Kidney (tissue), 14 donors: ENCODE results near the gene ABLIM2. TPM values are rescaled to one million over a fixed set of nuclear protein-coding genes. Genes with fewer than 3 reads are reported as not detected.

Experiments used
- DNase-seq, 5 donors: peaks; one replicate each; pipeline ENCODE4 v3.0.0-alpha.2; 2013 to 2020
- FAIRE-seq: peaks from 2 replicates; lab custom pipeline; 2012; peaks lifted over from hg19 to GRCh38; lab: Jason Lieb, UNC
- H3K27ac ChIP-seq, 2 donors: one replicate each; pipeline ENCODE4 v1.7.0; 2013; ENCODE audit warnings: low read depth in 2 of 2, low read length in 2 of 2, inconsistent platforms in 1 of 2
- H3K27me3 ChIP-seq: one replicate; pipeline ENCODE4 v1.7.1; 2013; ENCODE audit warnings: low read length, inconsistent platforms; ENCODE audit not compliant: control insufficient read depth, insufficient read depth
- H3K36me3 ChIP-seq, 3 donors: one replicate each; pipeline versions ENCODE4 v1.7.0 to v1.7.1; 2013; ENCODE audit warnings: low read length in 3 of 3, control low read depth in 1 of 3, inconsistent platforms in 1 of 3; ENCODE audit not compliant: insufficient read depth in 3 of 3, control insufficient read depth in 2 of 3
- H3K4me1 ChIP-seq, 3 donors: one replicate each; pipeline versions ENCODE4 v1.7.0 to v1.7.1; 2013; ENCODE audit warnings: low read length in 3 of 3, inconsistent platforms in 1 of 3, low read depth in 1 of 3; ENCODE audit not compliant: control insufficient read depth in 2 of 3, insufficient read depth in 2 of 3
- H3K4me3 ChIP-seq, 3 donors: one replicate each; pipeline versions ENCODE4 v1.7.0 to v1.8.1; 2013; ENCODE audit warnings: low read length in 3 of 3, control low read depth in 1 of 3, inconsistent platforms in 1 of 3
- H3K9ac ChIP-seq, 3 donors: one replicate each; pipeline versions ENCODE4 v1.7.0 to v1.7.1; 2013; ENCODE audit warnings: low read length in 3 of 3, control low read depth in 1 of 3, inconsistent platforms in 1 of 3
- H3K9me3 ChIP-seq, 3 donors: one replicate each; pipeline versions ENCODE4 v1.7.0 to v1.7.1; 2013; ENCODE audit warnings: low read length in 3 of 3, control low read depth in 1 of 3, inconsistent platforms in 1 of 3; ENCODE audit not compliant: control insufficient read depth in 2 of 3, insufficient read depth in 1 of 3
- intact Hi-C: fragments of 100-400 bp; cut with DNase I; formaldehyde crosslinking; loops from one replicate; pipeline ENCODE4 v1.11.1; 2022
- polyA plus RNA-seq: library from polyadenylated mRNA; stranded (reverse); fragments of 350-450 nt; fragmentation: Illumina TruSeq; extraction: RNeasy Lipid Tissue Mini Kit (QIAGEN cat#74804); gene quantifications from one replicate; pipeline ENCODE4 v1.2.3, GENCODE V29; 2014; ENCODE audit warnings: low read depth, low replicate concordance; ENCODE audit not compliant: insufficient read depth
- total RNA-seq: library from RNA; stranded (reverse); fragmentation: NEBNext Ultra II Directional; extraction: Animal tissue kit (Norgen Biotek cat#: 25700); gene quantifications from one replicate; pipeline ENCODE4 v1.2.1, GENCODE V29; 2021
- TF ChIP-seq, protein P1 (sequence below): IDR thresholded peaks from 3 replicates; pipeline ENCODE4 v1.5.1; 2012; ENCODE audit warnings: mild to moderate bottlenecking, moderate library complexity, borderline replicate concordance; ENCODE audit not compliant: insufficient read depth; ENCODE audit errors: extremely low read depth
- donor health status: control.
- donor health status: control.
- donor health status: control.
- donor health status: control.
- donor health status: control.
- donor health status: DM: yes; HTN: yes; CAD: no.
- donor health status: Normal renal cell carcinoma (clear cell type).

The ABLIM2 gene
- total and polyA plus RNA-seq, 2 donors from 2014 or later: 9.5 to 23.3 TPM

DNA sequence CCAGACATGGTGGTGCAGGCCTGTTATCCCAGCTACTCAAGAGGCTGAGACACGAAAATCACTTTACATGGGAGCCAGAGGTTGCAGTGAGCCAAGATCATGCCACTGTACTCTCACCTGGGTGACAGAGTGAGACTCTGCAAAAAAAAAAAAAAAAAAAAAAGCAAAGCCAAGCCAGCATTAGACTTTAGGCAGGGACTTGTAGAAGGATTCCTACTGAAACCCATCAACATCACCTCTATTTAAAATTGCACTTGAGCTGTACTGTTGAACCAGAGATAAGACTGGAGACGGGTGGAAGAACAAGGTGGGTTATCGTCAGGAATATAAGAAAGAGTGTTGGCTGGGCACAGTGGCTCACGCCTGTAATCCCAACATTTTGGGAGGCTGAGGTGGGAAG, 203.2 kb downstream of the ABLIM2 start:
- Histone ChIP-seq H3K9ac (no peak overlapping the region), H3K27me3 (no peaks in the 10 kb centered on the region), H3K4me1 (peaks cover under 1 to 8% (median 3%) of the 10 kb centered on the region in 3 donors), H3K9me3 (no peaks in the 10 kb centered on the region), H3K36me3 (no peaks in the 10 kb centered on the region), H3K27ac (no peak overlapping the region), H3K4me3 (no peak overlapping the region)
- intact Hi-C loops: no loop called here
- TF ChIP-seq, protein P1, sequence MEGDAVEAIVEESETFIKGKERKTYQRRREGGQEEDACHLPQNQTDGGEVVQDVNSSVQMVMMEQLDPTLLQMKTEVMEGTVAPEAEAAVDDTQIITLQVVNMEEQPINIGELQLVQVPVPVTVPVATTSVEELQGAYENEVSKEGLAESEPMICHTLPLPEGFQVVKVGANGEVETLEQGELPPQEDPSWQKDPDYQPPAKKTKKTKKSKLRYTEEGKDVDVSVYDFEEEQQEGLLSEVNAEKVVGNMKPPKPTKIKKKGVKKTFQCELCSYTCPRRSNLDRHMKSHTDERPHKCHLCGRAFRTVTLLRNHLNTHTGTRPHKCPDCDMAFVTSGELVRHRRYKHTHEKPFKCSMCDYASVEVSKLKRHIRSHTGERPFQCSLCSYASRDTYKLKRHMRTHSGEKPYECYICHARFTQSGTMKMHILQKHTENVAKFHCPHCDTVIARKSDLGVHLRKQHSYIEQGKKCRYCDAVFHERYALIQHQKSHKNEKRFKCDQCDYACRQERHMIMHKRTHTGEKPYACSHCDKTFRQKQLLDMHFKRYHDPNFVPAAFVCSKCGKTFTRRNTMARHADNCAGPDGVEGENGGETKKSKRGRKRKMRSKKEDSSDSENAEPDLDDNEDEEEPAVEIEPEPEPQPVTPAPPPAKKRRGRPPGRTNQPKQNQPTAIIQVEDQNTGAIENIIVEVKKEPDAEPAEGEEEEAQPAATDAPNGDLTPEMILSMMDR: no peak
- FAIRE-seq (no peak), DNase-seq (no peak)

DNA sequence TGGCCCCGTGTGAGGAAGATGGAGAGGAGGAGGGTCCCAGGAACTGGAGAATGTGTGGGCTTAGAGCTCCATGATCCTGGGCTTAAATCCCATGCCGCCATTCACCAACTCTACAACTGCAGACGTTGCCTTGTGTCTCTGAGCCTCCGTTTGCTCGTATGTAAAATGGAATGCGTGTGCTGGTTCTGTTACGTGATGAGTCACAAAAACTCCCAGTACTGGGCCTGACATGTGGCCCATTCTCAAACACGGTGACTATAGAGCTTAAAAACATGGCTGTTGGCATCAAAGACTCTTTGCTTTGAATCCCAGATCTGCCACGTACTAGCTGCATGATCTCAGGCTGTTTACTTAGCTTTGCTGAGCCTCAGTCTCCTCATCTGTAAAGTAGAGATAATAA, 206.0 kb downstream of the ABLIM2 start:
- TF ChIP-seq, protein P1: no peak
- no peaks in the 10 kb centered on the region for H3K9me3 ChIP-seq
- H3K9ac ChIP-seq: no peak overlapping the region
- H3K4me3 ChIP-seq: no peak overlapping the region
- no peaks in the 10 kb centered on the region for H3K36me3 ChIP-seq
- peaks cover 0 to 4% (median 3%) of the 10 kb centered on the region in 3 donors for H3K4me1 ChIP-seq
- intact Hi-C loops: no loop called here
- H3K27me3 ChIP-seq: no peaks in the 10 kb centered on the region
- no peak overlapping the region for H3K27ac ChIP-seq
- FAIRE-seq (no peak), DNase-seq (no peak)

DNA sequence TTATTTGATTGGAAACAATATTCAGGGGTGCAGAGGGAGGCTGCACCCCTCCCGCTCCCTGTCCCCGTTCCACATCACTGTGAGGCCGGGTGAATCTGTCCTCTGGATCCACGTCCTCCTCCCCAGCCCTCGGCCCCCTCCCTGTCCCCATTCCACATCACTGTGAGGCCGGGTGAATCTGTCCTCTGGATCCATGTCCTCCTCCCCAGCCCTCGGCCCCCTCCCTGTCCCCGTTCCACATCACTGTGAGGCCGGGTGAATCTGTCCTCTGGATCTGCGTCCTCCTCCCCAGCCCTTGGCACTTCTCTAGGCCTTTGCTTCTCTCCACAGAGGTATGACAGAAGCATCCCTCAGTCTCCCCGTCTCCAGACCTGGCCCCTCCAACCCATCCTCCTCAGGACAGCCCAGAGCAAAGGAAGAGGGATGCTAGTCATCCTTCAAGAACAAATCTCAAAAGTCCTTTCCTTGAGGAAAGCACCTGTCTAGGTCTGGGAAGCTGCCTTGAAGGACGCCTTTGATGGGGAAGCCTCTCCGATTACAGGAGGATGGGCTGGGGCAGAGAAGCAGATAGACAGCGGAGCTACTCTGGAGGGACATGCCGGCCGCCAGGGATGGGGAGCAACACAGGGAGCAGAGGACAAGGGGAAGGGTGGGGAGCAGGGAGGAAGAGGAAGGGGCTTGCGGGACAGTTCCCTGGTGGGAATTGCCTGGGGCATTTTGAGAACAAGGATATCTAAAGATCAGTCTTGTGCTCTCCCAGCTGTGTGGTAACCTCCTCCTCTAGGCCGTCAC, 208.1 kb downstream of the ABLIM2 start:
- intact Hi-C loops: no loop called here
- no peak overlapping the region for H3K9ac ChIP-seq
- no peak overlapping the region for H3K27ac ChIP-seq
- DNase-seq (no peak), FAIRE-seq (no peak)
- no peak overlapping the region for H3K4me3 ChIP-seq
- no peaks in the 10 kb centered on the region for H3K36me3 ChIP-seq
- no peaks in the 10 kb centered on the region for H3K4me1 ChIP-seq
- TF ChIP-seq, protein P1: no peak
- H3K27me3 ChIP-seq: no peaks in the 10 kb centered on the region
- H3K9me3 ChIP-seq: no peaks in the 10 kb centered on the region
